IMR-90 (cell line): Measurements from ENCODE around the gene ABCC9. TPM values are rescaled to one million over a fixed set of nuclear protein-coding genes. Genes with fewer than 3 reads are reported as not detected.

Experiments
- ATAC-seq: fragments of 200-7000 bp; cut with Tn5 transposase; 2 replicates; pipeline ENCODE4 v1.9.1; 2020; ENCODE audit warnings: low read depth, mild to moderate bottlenecking, moderate library complexity
- BruUV-seq: library from RNA; stranded (reverse); fragments of 400-500 nt; replicated peaks from 2 replicates; lab custom pipeline; 2021; lab: Mats Ljungman, UMichigan
- CTCF ChIA-PET: fragments of 300-600 bp; formaldehyde crosslinking; extraction: SDS; loops from one replicate; lab custom pipeline; 2021; ENCODE audit warnings: antibody characterized with exemption; lab: Yijun Ruan, JAX
- POLR2A ChIA-PET: fragments of 300-600 bp; sonication (Branson Sonifier 250); formaldehyde crosslinking; loops from one replicate; lab custom pipeline; 2022; ENCODE audit warnings: antibody characterized with exemption; ENCODE audit not compliant: unreplicated experiment; lab: Charles Lee
- DNase-seq: peaks from one replicate; pipeline ENCODE4 v3.0.0; 2013
- H2AFZ ChIP-seq: replicated peaks from 2 replicates; pipeline ENCODE3; 2013; ENCODE audit warnings: low read length, mild to moderate bottlenecking; ENCODE audit not compliant: poor library complexity
- H2AK5ac ChIP-seq: 2 replicates; pipeline ENCODE4 v1.6.1; 2013; ENCODE audit warnings: low read depth, low read length, inconsistent platforms
- H2AK9ac ChIP-seq: replicated peaks from 2 replicates; pipeline ENCODE3; 2013; ENCODE audit warnings: mild to moderate bottlenecking, low read depth, low read length, moderate library complexity; ENCODE audit not compliant: poor library complexity
- H2BK120ac ChIP-seq: 2 replicates; pipeline ENCODE4 v1.6.1; 2013; ENCODE audit warnings: low read depth, low read length, inconsistent platforms
- H2BK15ac ChIP-seq: 3 replicates; pipeline ENCODE4 v1.6.1; 2013; ENCODE audit warnings: low read depth, low read length, inconsistent platforms
- H2BK20ac ChIP-seq: 2 replicates; pipeline ENCODE4 v1.6.1; 2013; ENCODE audit warnings: low read depth, mild to moderate bottlenecking, inconsistent platforms, low read length, moderate library complexity
- H2BK5ac ChIP-seq: 2 replicates; pipeline ENCODE4 v1.6.1; 2013; ENCODE audit warnings: mild to moderate bottlenecking, low read depth, low read length, inconsistent platforms; ENCODE audit not compliant: poor library complexity, severe bottlenecking
- H3K14ac ChIP-seq: replicated peaks from 2 replicates; pipeline ENCODE4 v1.6.1; 2013; ENCODE audit warnings: low read depth, low read length, inconsistent platforms
- H3K18ac ChIP-seq: 2 replicates; pipeline ENCODE4 v1.6.1; 2013; ENCODE audit warnings: low read depth, low read length, control low read depth
- H3K23ac ChIP-seq: 2 replicates; pipeline ENCODE4 v1.6.1; 2013; ENCODE audit warnings: low read depth, low read length, inconsistent platforms
- H3K27ac ChIP-seq: 2 replicates; pipeline ENCODE4 v1.5.1; 2013; ENCODE audit warnings: mild to moderate bottlenecking, control low read depth, low read length; ENCODE audit not compliant: insufficient read depth
- H3K27me3 ChIP-seq: 2 replicates; pipeline ENCODE4 v1.6.1; 2013; ENCODE audit warnings: low read length; ENCODE audit not compliant: control insufficient read depth, insufficient read depth
- H3K36me3 ChIP-seq: 2 replicates; pipeline ENCODE4 v1.6.1; 2013; ENCODE audit warnings: low read length, mixed read lengths; ENCODE audit not compliant: control insufficient read depth, insufficient read depth
- H3K4ac ChIP-seq: 2 replicates; pipeline ENCODE4 v1.6.1; 2013; ENCODE audit warnings: low read depth, low read length, inconsistent platforms
- H3K4me1 ChIP-seq: 2 replicates; pipeline ENCODE4 v1.6.1; 2013; ENCODE audit warnings: low read length, mixed read lengths; ENCODE audit not compliant: control insufficient read depth, insufficient read depth
- H3K4me2 ChIP-seq: 2 replicates; pipeline ENCODE4 v1.6.1; 2013; ENCODE audit warnings: low read depth, mild to moderate bottlenecking, control low read depth, low read length, moderate library complexity
- H3K4me3 ChIP-seq: 2 replicates; pipeline ENCODE4 v1.5.1; 2013; ENCODE audit warnings: low read depth, mild to moderate bottlenecking, control low read depth, low read length, moderate library complexity; ENCODE audit not compliant: insufficient read depth
- H3K56ac ChIP-seq: 2 replicates; pipeline ENCODE4 v1.6.1; 2013; ENCODE audit warnings: low read length, inconsistent platforms; ENCODE audit not compliant: insufficient read depth; ENCODE audit errors: extremely low read depth
- H3K79me1 ChIP-seq, 2 experiments: 2 replicates each; pipeline ENCODE4 v1.6.1; 2013; ENCODE audit warnings: low read length in 2 of 2, inconsistent platforms in 1 of 2, low read depth in 1 of 2
- H3K9ac ChIP-seq: 2 replicates; pipeline ENCODE4 v1.6.1; 2013; ENCODE audit warnings: low read depth, low read length, control low read depth
- H3K9me1 ChIP-seq: 2 replicates; pipeline ENCODE4 v1.6.1; 2013; ENCODE audit warnings: low read length, inconsistent platforms; ENCODE audit not compliant: insufficient read depth
- H3K9me3 ChIP-seq: 2 replicates; pipeline ENCODE4 v1.6.1; 2013; ENCODE audit warnings: low read length; ENCODE audit not compliant: control insufficient read depth, insufficient read depth
- H4K20me1 ChIP-seq: 2 replicates; pipeline ENCODE4 v1.6.1; 2013; ENCODE audit warnings: low read length, inconsistent platforms; ENCODE audit not compliant: insufficient read depth
- H4K5ac ChIP-seq: 2 replicates; pipeline ENCODE4 v1.6.1; 2013; ENCODE audit warnings: mild to moderate bottlenecking, low read depth, low read length, control low read depth
- H4K8ac ChIP-seq, 2 experiments: 2 replicates each; pipeline ENCODE4 v1.6.1; 2013; ENCODE audit warnings: low read depth in 2 of 2, low read length in 2 of 2, control low read depth in 1 of 2, inconsistent platforms in 1 of 2
- H4K91ac ChIP-seq: 2 replicates; pipeline ENCODE4 v1.6.1; 2013; ENCODE audit warnings: low read depth, low read length, inconsistent platforms; ENCODE audit not compliant: insufficient read depth
- WGBS, 2 experiments: methylation state at CpG; one replicate each; pipeline versions ENCODE4 v1.1.5 to v1.1.7; 2013; ENCODE audit warnings: missing lambda C conversion rate in 2 of 2; ENCODE audit not compliant: insufficient read length in 1 of 2; ENCODE audit errors: extremely low coverage in 2 of 2; 5-methylcytosine and 5-hydroxymethylcytosine counted together
- dilution Hi-C: fragments of 300-500 bp; cut with HindIII; formaldehyde crosslinking; loops from one replicate; pipeline ENCODE4 v1.14.3; 2018; ENCODE audit warnings: low sequenced_read_pairs; ENCODE audit not compliant: unreplicated experiment
- in situ Hi-C: fragments of 300-500 bp; cut with MboI; formaldehyde crosslinking; loops from 3 replicates; pipeline ENCODE4 v1.14.3; 2019; ENCODE audit warnings: low sequenced_read_pairs, inconsistent platforms, mixed read lengths
- intact Hi-C: fragments of 100-400 bp; cut with micrococcal nuclease; formaldehyde crosslinking; loops from 2 replicates; pipeline ENCODE4 v1.10.0; 2022
- polyA plus RNA-seq, 3 experiments: library from polyadenylated mRNA; depleted of rRNA; stranded (reverse); fragments of >200 nt; gene quantifications; 2 replicates each; pipeline ENCODE4 v1.2.3, GENCODE V29; 2012; ENCODE audit warnings: low replicate concordance in 1 of 3
- total RNA-seq: library from RNA; depleted of rRNA; stranded (reverse); fragments of >200 nt; gene quantifications from 2 replicates; pipeline ENCODE4 v1.2.3, GENCODE V29; 2012
- TF ChIP-seq, protein P1 (sequence below): conservative IDR thresholded peaks from 2 replicates; pipeline ENCODE4 v1.5.1; 2012; ENCODE audit warnings: mild to moderate bottlenecking, low read depth, low read length, improper control_type of control experiment

Gene ABCC9
- total and polyA plus RNA-seq, 2 of the 4 experiments (the other 2 are of a cell fraction) = 1.2 to 6.6 TPM

- no peak overlapping the region for H2BK20ac ChIP-seq
- no peak overlapping the region for H4K8ac ChIP-seq
- no peak overlapping the region for H3K27ac ChIP-seq
- no peak overlapping the region for H2BK120ac ChIP-seq
- no peak overlapping the region for H2BK15ac ChIP-seq
- no TSS peak for BruUV-seq
- ChIA-PET CTCF (interaction anchor here (0.9 kb wide), 1 partner anchor 214 kb away, joined by 3 read pairs; no protein-coding TSS in a partner anchor), POLR2A (no interaction called here)
- in situ Hi-C loops = no loop called here
- H2BK5ac ChIP-seq = no peak overlapping the region
- TF ChIP-seq, protein P1, sequence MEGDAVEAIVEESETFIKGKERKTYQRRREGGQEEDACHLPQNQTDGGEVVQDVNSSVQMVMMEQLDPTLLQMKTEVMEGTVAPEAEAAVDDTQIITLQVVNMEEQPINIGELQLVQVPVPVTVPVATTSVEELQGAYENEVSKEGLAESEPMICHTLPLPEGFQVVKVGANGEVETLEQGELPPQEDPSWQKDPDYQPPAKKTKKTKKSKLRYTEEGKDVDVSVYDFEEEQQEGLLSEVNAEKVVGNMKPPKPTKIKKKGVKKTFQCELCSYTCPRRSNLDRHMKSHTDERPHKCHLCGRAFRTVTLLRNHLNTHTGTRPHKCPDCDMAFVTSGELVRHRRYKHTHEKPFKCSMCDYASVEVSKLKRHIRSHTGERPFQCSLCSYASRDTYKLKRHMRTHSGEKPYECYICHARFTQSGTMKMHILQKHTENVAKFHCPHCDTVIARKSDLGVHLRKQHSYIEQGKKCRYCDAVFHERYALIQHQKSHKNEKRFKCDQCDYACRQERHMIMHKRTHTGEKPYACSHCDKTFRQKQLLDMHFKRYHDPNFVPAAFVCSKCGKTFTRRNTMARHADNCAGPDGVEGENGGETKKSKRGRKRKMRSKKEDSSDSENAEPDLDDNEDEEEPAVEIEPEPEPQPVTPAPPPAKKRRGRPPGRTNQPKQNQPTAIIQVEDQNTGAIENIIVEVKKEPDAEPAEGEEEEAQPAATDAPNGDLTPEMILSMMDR = no peak
- intact Hi-C loops = loop anchor here (2.0 kb wide), 1 partner anchor 166 kb away; the partner anchor contains the start of gene ABCC9
- no peak overlapping the region for H4K5ac ChIP-seq
- H2AK9ac ChIP-seq = no peak overlapping the region
- H3K27me3 ChIP-seq = no peaks in the 10 kb centered on the region
- H3K14ac ChIP-seq = no peak overlapping the region
- H3K9me1 ChIP-seq = no peaks in the 10 kb centered on the region
- H3K56ac ChIP-seq = no peak overlapping the region
- no peaks in the 10 kb centered on the region for H3K36me3 ChIP-seq
- DNase-seq = no peak
- H2AFZ ChIP-seq = peak overlapping the region; percentile 56
- dilution Hi-C loops = no loop called here
- no peak overlapping the region for H3K18ac ChIP-seq
- no peak overlapping the region for H4K91ac ChIP-seq
- no peaks in the 10 kb centered on the region for H4K20me1 ChIP-seq
- WGBS, 2 experiments = 20% methylated on average over 1 of the region's 14 CpGs; no CpG with 5 or more reads in 1 of the 2 experiments
- H3K79me1 ChIP-seq = peaks cover 0 to 7% of the 10 kb centered on the region in 2 experiments; a peak in 2 of 4 replicates
- H3K9me3 ChIP-seq = no peaks in the 10 kb centered on the region
- no peak for ATAC-seq
- H3K23ac ChIP-seq = no peak overlapping the region
- no peak overlapping the region for H3K9ac ChIP-seq
- no peak overlapping the region for H2AK5ac ChIP-seq
- H3K4me2 ChIP-seq = peak overlapping the region; percentile 84
- H3K4ac ChIP-seq = no peak overlapping the region
- peak overlapping the region; percentile 96 for H3K4me3 ChIP-seq
- peaks cover 2% of the 10 kb centered on the region; the same call in 1 of the 2 replicates for H3K4me1 ChIP-seq
Measured at GRCh38 chr12:21775133-21775820, 165.9 kb downstream of the ABCC9 start.
